Measurements from ENCODE around the gene NAALADL2.

NAALADL2 gene

GRCh38 chr3:175391601-175392000 lies 532.5 kb downstream of the NAALADL2 start:
- no peak overlapping the region for H3K27ac ChIP-seq (ENCODE audit: low read depth, low read length)
- no peaks in the 10 kb centered on the region for H3K27me3 ChIP-seq (ENCODE audit: control insufficient read depth, insufficient read depth, low read length)
- no peaks in the 10 kb centered on the region for H3K36me3 ChIP-seq (ENCODE audit: control insufficient read depth, insufficient read depth, low read length)
- H3K9me3 ChIP-seq (ENCODE audit: control insufficient read depth, insufficient read depth, low read depth, low read length), result no peaks in the 10 kb centered on the region; the same call in 1 of the 2 replicates
- H3K4me3 ChIP-seq (ENCODE audit: low read depth, low read length), result no peak overlapping the region
- peaks cover 4% of the 10 kb centered on the region; the same call in 1 of the 2 replicates for H3K4me1 ChIP-seq (ENCODE audit: control insufficient read depth, insufficient read depth, low read length)
- H3K9ac ChIP-seq (ENCODE audit: low read length), result no peak overlapping the region

- Histone ChIP-seq H3K9me3 (ENCODE audit: control insufficient read depth, insufficient read depth, low read depth, low read length) (no peaks in the 10 kb centered on the region; the same call in 1 of the 2 replicates), H3K27ac (ENCODE audit: low read depth, low read length) (no peak overlapping the region), H3K4me1 (ENCODE audit: control insufficient read depth, insufficient read depth, low read length) (peaks cover 4% of the 10 kb centered on the region; the same call in 1 of the 2 replicates), H3K4me3 (ENCODE audit: low read depth, low read length) (no peak overlapping the region), H3K27me3 (ENCODE audit: control insufficient read depth, insufficient read depth, low read length) (no peaks in the 10 kb centered on the region), H3K9ac (ENCODE audit: low read length) (no peak overlapping the region), H3K36me3 (ENCODE audit: control insufficient read depth, insufficient read depth, low read length) (no peaks in the 10 kb centered on the region)
Observed at GRCh38 chr3:175392653-175393052, 533.5 kb downstream of the NAALADL2 start.

GRCh38 chr3:175397372-175397771 lies 538.2 kb downstream of the NAALADL2 start:
- Histone ChIP-seq H3K4me1 (ENCODE audit: control insufficient read depth, insufficient read depth, low read length) (peaks cover 5% of the 10 kb centered on the region; the same call in 1 of the 2 replicates), H3K27ac (ENCODE audit: low read depth, low read length) (no peak overlapping the region), H3K9me3 (ENCODE audit: control insufficient read depth, insufficient read depth, low read depth, low read length) (no peaks in the 10 kb centered on the region; the same call in 1 of the 2 replicates), H3K36me3 (ENCODE audit: control insufficient read depth, insufficient read depth, low read length) (no peaks in the 10 kb centered on the region), H3K4me3 (ENCODE audit: low read depth, low read length) (no peak overlapping the region), H3K9ac (ENCODE audit: low read length) (no peak overlapping the region), H3K27me3 (ENCODE audit: control insufficient read depth, insufficient read depth, low read length) (no peaks in the 10 kb centered on the region)

GRCh38 chr3:175398676-175399075 lies 539.5 kb downstream of the NAALADL2 start:
- Histone ChIP-seq H3K4me1 (ENCODE audit: control insufficient read depth, insufficient read depth, low read length) (peaks cover 5% of the 10 kb centered on the region), H3K27me3 (ENCODE audit: control insufficient read depth, insufficient read depth, low read length) (no peaks in the 10 kb centered on the region), H3K9ac (ENCODE audit: low read length) (no peak overlapping the region), H3K9me3 (ENCODE audit: control insufficient read depth, insufficient read depth, low read depth, low read length) (no peaks in the 10 kb centered on the region; the same call in 1 of the 2 replicates), H3K27ac (ENCODE audit: low read depth, low read length) (no peak overlapping the region), H3K4me3 (ENCODE audit: low read depth, low read length) (no peak overlapping the region), H3K36me3 (ENCODE audit: control insufficient read depth, insufficient read depth, low read length) (no peaks in the 10 kb centered on the region)

- no peak overlapping the region for H3K27ac ChIP-seq (ENCODE audit: low read depth, low read length)
- peaks cover 5% of the 10 kb centered on the region for H3K4me1 ChIP-seq (ENCODE audit: control insufficient read depth, insufficient read depth, low read length)
- no peaks in the 10 kb centered on the region; the same call in 1 of the 2 replicates for H3K9me3 ChIP-seq (ENCODE audit: control insufficient read depth, insufficient read depth, low read depth, low read length)
- H3K36me3 ChIP-seq (ENCODE audit: control insufficient read depth, insufficient read depth, low read length), result no peaks in the 10 kb centered on the region
- no peaks in the 10 kb centered on the region for H3K27me3 ChIP-seq (ENCODE audit: control insufficient read depth, insufficient read depth, low read length)
- H3K9ac ChIP-seq (ENCODE audit: low read length), result no peak overlapping the region
- H3K4me3 ChIP-seq (ENCODE audit: low read depth, low read length), result no peak overlapping the region
Observed at GRCh38 chr3:175399156-175399840, 540.2 kb downstream of the NAALADL2 start.

- H3K9ac ChIP-seq (ENCODE audit: low read length), result no peak overlapping the region
- no peak overlapping the region for H3K4me3 ChIP-seq (ENCODE audit: low read depth, low read length)
- no peaks in the 10 kb centered on the region for H3K27me3 ChIP-seq (ENCODE audit: control insufficient read depth, insufficient read depth, low read length)
- peaks cover 5% of the 10 kb centered on the region for H3K4me1 ChIP-seq (ENCODE audit: control insufficient read depth, insufficient read depth, low read length)
- no peaks in the 10 kb centered on the region for H3K9me3 ChIP-seq (ENCODE audit: control insufficient read depth, insufficient read depth, low read depth, low read length)
- no peaks in the 10 kb centered on the region for H3K36me3 ChIP-seq (ENCODE audit: control insufficient read depth, insufficient read depth, low read length)
- no peak overlapping the region for H3K27ac ChIP-seq (ENCODE audit: low read depth, low read length)
Observed at GRCh38 chr3:175404027-175404426, 544.9 kb downstream of the NAALADL2 start.

- no peaks in the 10 kb centered on the region for H3K36me3 ChIP-seq (ENCODE audit: control insufficient read depth, insufficient read depth, low read length)
- no peaks in the 10 kb centered on the region for H3K9me3 ChIP-seq (ENCODE audit: control insufficient read depth, insufficient read depth, low read depth, low read length)
- no peak overlapping the region for H3K4me3 ChIP-seq (ENCODE audit: low read depth, low read length)
- H3K27me3 ChIP-seq (ENCODE audit: control insufficient read depth, insufficient read depth, low read length), result no peaks in the 10 kb centered on the region
- H3K27ac ChIP-seq (ENCODE audit: low read depth, low read length), result no peak overlapping the region
- no peaks in the 10 kb centered on the region; the same call in 1 of the 2 replicates for H3K4me1 ChIP-seq (ENCODE audit: control insufficient read depth, insufficient read depth, low read length)
- H3K9ac ChIP-seq (ENCODE audit: low read length), result no peak overlapping the region
Observed at GRCh38 chr3:175404621-175405020, 545.5 kb downstream of the NAALADL2 start.

GRCh38 chr3:175410251-175410650 lies 551.1 kb downstream of the NAALADL2 start:
- H3K9me3 ChIP-seq (ENCODE audit: control insufficient read depth, insufficient read depth, low read depth, low read length), result no peaks in the 10 kb centered on the region
- no peak overlapping the region for H3K4me3 ChIP-seq (ENCODE audit: low read depth, low read length)
- no peak overlapping the region for H3K27ac ChIP-seq (ENCODE audit: low read depth, low read length)
- H3K36me3 ChIP-seq (ENCODE audit: control insufficient read depth, insufficient read depth, low read length), result no peaks in the 10 kb centered on the region
- H3K9ac ChIP-seq (ENCODE audit: low read length), result no peak overlapping the region
- H3K4me1 ChIP-seq (ENCODE audit: control insufficient read depth, insufficient read depth, low read length), result peaks cover 5% of the 10 kb centered on the region; the same call in 1 of the 2 replicates
- no peaks in the 10 kb centered on the region for H3K27me3 ChIP-seq (ENCODE audit: control insufficient read depth, insufficient read depth, low read length)

- Histone ChIP-seq H3K4me1 (ENCODE audit: control insufficient read depth, insufficient read depth, low read length) (peaks cover 5% of the 10 kb centered on the region; the same call in 1 of the 2 replicates), H3K27me3 (ENCODE audit: control insufficient read depth, insufficient read depth, low read length) (no peaks in the 10 kb centered on the region), H3K4me3 (ENCODE audit: low read depth, low read length) (no peak overlapping the region), H3K27ac (ENCODE audit: low read depth, low read length) (no peak overlapping the region), H3K36me3 (ENCODE audit: control insufficient read depth, insufficient read depth, low read length) (no peaks in the 10 kb centered on the region), H3K9ac (ENCODE audit: low read length) (no peak overlapping the region), H3K9me3 (ENCODE audit: control insufficient read depth, insufficient read depth, low read depth, low read length) (no peaks in the 10 kb centered on the region)
Observed at GRCh38 chr3:175411405-175411804, 552.3 kb downstream of the NAALADL2 start.

- Histone ChIP-seq H3K27me3 (ENCODE audit: control insufficient read depth, insufficient read depth, low read length) (no peaks in the 10 kb centered on the region), H3K4me3 (ENCODE audit: low read depth, low read length) (no peak overlapping the region), H3K9me3 (ENCODE audit: control insufficient read depth, insufficient read depth, low read depth, low read length) (no peaks in the 10 kb centered on the region), H3K9ac (ENCODE audit: low read length) (no peak overlapping the region), H3K36me3 (ENCODE audit: control insufficient read depth, insufficient read depth, low read length) (no peaks in the 10 kb centered on the region), H3K4me1 (ENCODE audit: control insufficient read depth, insufficient read depth, low read length) (peaks cover 5% of the 10 kb centered on the region; the same call in 1 of the 2 replicates), H3K27ac (ENCODE audit: low read depth, low read length) (no peak overlapping the region)
Observed at GRCh38 chr3:175411946-175412345, 552.8 kb downstream of the NAALADL2 start.

GRCh38 chr3:175413926-175414325 lies 554.8 kb downstream of the NAALADL2 start:
- H3K27ac ChIP-seq (ENCODE audit: low read depth, low read length), result no peak overlapping the region
- H3K4me3 ChIP-seq (ENCODE audit: low read depth, low read length), result no peak overlapping the region
- H3K4me1 ChIP-seq (ENCODE audit: control insufficient read depth, insufficient read depth, low read length), result peaks cover 5% of the 10 kb centered on the region; the same call in 1 of the 2 replicates
- H3K9ac ChIP-seq (ENCODE audit: low read length), result no peak overlapping the region
- no peaks in the 10 kb centered on the region for H3K9me3 ChIP-seq (ENCODE audit: control insufficient read depth, insufficient read depth, low read depth, low read length)
- H3K27me3 ChIP-seq (ENCODE audit: control insufficient read depth, insufficient read depth, low read length), result no peaks in the 10 kb centered on the region
- H3K36me3 ChIP-seq (ENCODE audit: control insufficient read depth, insufficient read depth, low read length), result no peaks in the 10 kb centered on the region

All from HUES6 (cell line).